Esophagus muscularis mucosa (tissue), 4 donors: ENCODE measurements around the gene NUP210L. TPM values are rescaled to one million over a fixed set of nuclear protein-coding genes. Genes with fewer than 3 reads are reported as not detected.
A peak's percentile ranks its signal among the peaks of the same experiment; 100 is the strongest.

ENCODE experiments used
- DNase-seq: peaks from one replicate; pipeline ENCODE4 v3.0.0-alpha.2; 2017; ENCODE audit errors: extremely low spot score
- H3K27ac ChIP-seq, 4 donors: fragments of 200-600 bp; sonication (generic); replicated peaks in 1 of 4; 1 replicate in 3 of 4; 2 replicates in 1 of 4; pipeline ENCODE4 v1.5.1; 2016 to 2019; ENCODE audit warnings: mild to moderate bottlenecking in 1 of 4
- H3K27me3 ChIP-seq, 4 donors: fragments of 200-600 bp; sonication (generic); one replicate each; pipeline versions ENCODE4 v1.5.1 to v1.6.0; 2016 to 2019
- H3K36me3 ChIP-seq, 4 donors: fragments of 200-600 bp; sonication (generic); one replicate each; pipeline ENCODE4 v1.5.1; 2016 to 2019
- H3K4me1 ChIP-seq, 4 donors: fragments of 200-600 bp; sonication (generic); one replicate each; pipeline ENCODE4 v1.5.1; 2016 to 2019
- H3K4me3 ChIP-seq, 4 donors: fragments of 200-600 bp; sonication (generic); 1 replicate in 2 of 4; 2 replicates in 2 of 4; pipeline ENCODE4 v1.5.1; 2016 to 2019; ENCODE audit warnings: mild to moderate bottlenecking in 4 of 4, moderate library complexity in 1 of 4
- H3K9me3 ChIP-seq, 4 donors: fragments of 200-600 bp; sonication (generic); 1 replicate in 3 of 4; 2 replicates in 1 of 4; pipeline ENCODE4 v1.5.1; 2016 to 2019
- EP300 ChIP-seq: sonication (generic); formaldehyde crosslinking; IDR thresholded peaks from one replicate; pipeline ENCODE4 v1.6.1; 2017; ENCODE audit warnings: antibody characterized with exemption
- POLR2A ChIP-seq: fragments of 450-650 bp; IDR thresholded peaks from one replicate; pipeline ENCODE4 v1.6.1; 2017; ENCODE audit warnings: antibody characterized with exemption, moderate library complexity, mild to moderate bottlenecking, low read depth
- POLR2AphosphoS5 ChIP-seq, 2 donors: sonication (generic); formaldehyde crosslinking; IDR thresholded peaks; one replicate each; pipeline ENCODE4 v1.6.1; 2017; ENCODE audit warnings: antibody characterized with exemption in 2 of 2
- WGBS: methylation state at CpG from one replicate; pipeline ENCODE4 v1.1.5; 2018; 5-methylcytosine and 5-hydroxymethylcytosine counted together
- intact Hi-C: fragments of 100-400 bp; cut with DNase I; formaldehyde crosslinking; loops from one replicate; pipeline ENCODE4 v1.15.1; 2023
- total RNA-seq, 4 donors: library from RNA; depleted of rRNA; stranded (reverse); fragments of >200 nt; gene quantifications; one replicate each; pipeline versions ENCODE4 v1.1.0 to v1.2.1, GENCODE V29; 2016
- TF ChIP-seq, protein P1 (sequence below), 3 experiments: fragments of 200-600 bp in 2 of 3; fragments of 450-650 bp in 1 of 3; sonication (generic) in 2 of 3; IDR thresholded peaks; one replicate each; pipeline ENCODE4 v1.5.1; 2017 to 2019; ENCODE audit warnings: antibody characterized with exemption in 3 of 3, mild to moderate bottlenecking in 2 of 3, moderate library complexity in 1 of 3

Gene NUP210L
- total RNA-seq, 4 donors from 2014 or later, result not detected

GRCh38 chr1:153958111-153958960 lies 196.5 kb downstream of the NUP210L start, which contains the start of gene CRTC2:
CRTC2 (minus strand) TSS chr1:153958612; CDS start chr1:153958497, 115 bp downstream.
- under 1% methylated on average over 49 of the region's 75 CpGs for WGBS
- peaks cover 56 to 84% (median 71%) of the 10 kb centered on the region in 4 donors for H3K4me1 ChIP-seq
- intact Hi-C loops, result no loop called here

GRCh38 chr1:153957744-153958110 lies 197.1 kb downstream of the NUP210L start:
- Histone ChIP-seq H3K9me3 (no peaks in the 10 kb centered on the region), H3K27me3 (no peaks in the 10 kb centered on the region), H3K27ac (peak overlapping the region; percentile 91 to 96 (median 95)), H3K36me3 (peaks cover 9 to 43% (median 41%) of the 10 kb centered on the region in 4 donors), H3K4me3 (peak overlapping the region; percentile 80 to 95 (median 91)), H3K4me1 (peaks cover 54 to 84% (median 70%) of the 10 kb centered on the region in 4 donors)
- no peak for DNase-seq
- intact Hi-C loops, result no loop called here
- TF ChIP-seq POLR2AphosphoS5 (IDR thresholded peaks at IDR 0.05), result no peak
- TF ChIP-seq POLR2A, result no peak
- TF ChIP-seq, protein P1, sequence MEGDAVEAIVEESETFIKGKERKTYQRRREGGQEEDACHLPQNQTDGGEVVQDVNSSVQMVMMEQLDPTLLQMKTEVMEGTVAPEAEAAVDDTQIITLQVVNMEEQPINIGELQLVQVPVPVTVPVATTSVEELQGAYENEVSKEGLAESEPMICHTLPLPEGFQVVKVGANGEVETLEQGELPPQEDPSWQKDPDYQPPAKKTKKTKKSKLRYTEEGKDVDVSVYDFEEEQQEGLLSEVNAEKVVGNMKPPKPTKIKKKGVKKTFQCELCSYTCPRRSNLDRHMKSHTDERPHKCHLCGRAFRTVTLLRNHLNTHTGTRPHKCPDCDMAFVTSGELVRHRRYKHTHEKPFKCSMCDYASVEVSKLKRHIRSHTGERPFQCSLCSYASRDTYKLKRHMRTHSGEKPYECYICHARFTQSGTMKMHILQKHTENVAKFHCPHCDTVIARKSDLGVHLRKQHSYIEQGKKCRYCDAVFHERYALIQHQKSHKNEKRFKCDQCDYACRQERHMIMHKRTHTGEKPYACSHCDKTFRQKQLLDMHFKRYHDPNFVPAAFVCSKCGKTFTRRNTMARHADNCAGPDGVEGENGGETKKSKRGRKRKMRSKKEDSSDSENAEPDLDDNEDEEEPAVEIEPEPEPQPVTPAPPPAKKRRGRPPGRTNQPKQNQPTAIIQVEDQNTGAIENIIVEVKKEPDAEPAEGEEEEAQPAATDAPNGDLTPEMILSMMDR (IDR thresholded peaks at IDR 0.05), result no peak
- TF ChIP-seq EP300, result no peak
- under 1% methylated on average over 13 of the region's 13 CpGs for WGBS

More at GRCh38 chr1:153958111-153958960, 196.5 kb downstream of the NUP210L start, which contains the start of gene CRTC2:
- TF ChIP-seq POLR2AphosphoS5 (IDR thresholded peaks at IDR 0.05) (peak; percentile 89 to 92), EP300 (no peak), POLR2A (peak; percentile 53)
- TF ChIP-seq, protein P1 (IDR thresholded peaks at IDR 0.05), result no peak
- Histone ChIP-seq H3K36me3 (peaks cover 5 to 37% (median 35%) of the 10 kb centered on the region in 4 donors), H3K27ac (peak within 1 kb of the TSS; percentile 91 to 96 (median 95)), H3K9me3 (no peaks in the 10 kb centered on the region), H3K4me3 (peak within 1 kb of the TSS; percentile 80 to 95 (median 91)), H3K27me3 (no peaks in the 10 kb centered on the region)
- peak; percentile 100 for DNase-seq

DNA sequence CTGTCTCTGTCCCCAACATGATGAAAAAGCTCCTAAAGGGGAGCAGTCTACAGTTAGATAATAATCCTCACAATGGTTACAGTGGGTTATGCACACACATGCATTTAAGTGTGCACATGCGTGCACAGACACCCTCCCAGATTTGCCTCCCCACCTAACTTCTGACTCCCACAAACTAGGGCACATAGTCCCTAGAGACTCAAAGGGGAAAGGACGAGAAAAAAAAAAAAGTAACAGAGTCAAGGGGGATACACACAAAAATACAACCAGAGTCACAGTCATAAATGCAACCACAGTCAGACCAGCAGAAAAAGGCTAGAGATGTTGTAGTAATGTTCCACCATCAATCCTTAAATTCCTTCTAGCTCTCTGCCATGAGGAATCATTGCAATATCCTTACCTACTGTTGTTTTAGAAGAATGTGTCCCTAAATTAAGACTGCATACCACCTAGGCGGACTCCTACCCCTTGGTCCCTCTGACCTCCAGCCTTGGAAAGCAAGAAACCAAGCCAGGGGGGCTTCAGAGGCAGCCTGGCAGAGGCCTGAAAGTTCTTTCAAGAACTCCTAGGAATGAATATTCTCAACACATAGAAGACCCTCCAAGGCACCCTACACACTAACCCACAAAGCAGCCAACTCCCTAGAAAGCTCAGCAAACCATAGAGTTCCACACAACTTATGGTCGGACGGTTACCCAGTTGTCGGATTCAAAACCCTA lies 197.7 kb downstream of the NUP210L start:
- H3K4me3 ChIP-seq, result peak overlapping the region; percentile 80 to 95 (median 91)
- intact Hi-C loops, result no loop called here
- no peaks in the 10 kb centered on the region for H3K27me3 ChIP-seq
- peaks cover 49 to 78% (median 65%) of the 10 kb centered on the region in 4 donors for H3K4me1 ChIP-seq
- 27% methylated on average over 6 of the region's 6 CpGs for WGBS
- peaks cover 15 to 49% (median 46%) of the 10 kb centered on the region in 4 donors for H3K36me3 ChIP-seq
- no peaks in the 10 kb centered on the region for H3K9me3 ChIP-seq
- no peak for DNase-seq
- peak overlapping the region; percentile 91 to 96 (median 95) for H3K27ac ChIP-seq
- TF ChIP-seq POLR2AphosphoS5 (IDR thresholded peaks at IDR 0.05) (no peak), POLR2A (no peak), EP300 (no peak)

DNA sequence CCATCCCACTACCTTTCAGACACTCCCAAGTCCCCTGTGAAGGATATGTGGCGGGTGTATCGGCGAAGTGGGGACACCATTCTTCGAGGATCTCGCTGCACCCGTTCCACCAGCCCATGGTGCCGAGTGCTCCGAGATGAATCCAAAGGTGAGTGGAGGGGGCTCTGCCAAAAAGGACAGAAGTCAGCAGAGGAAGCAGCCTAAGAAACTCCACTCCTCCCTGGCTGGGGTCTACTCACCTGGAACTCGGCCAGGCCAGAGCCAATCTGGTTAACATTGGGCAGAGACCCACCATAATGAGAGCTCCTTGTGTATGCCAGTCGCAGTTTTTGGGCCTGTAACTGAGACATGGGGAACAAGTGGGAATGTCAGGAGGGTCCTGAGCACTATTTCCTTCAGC lies 200.0 kb downstream of the NUP210L start:
- intact Hi-C loops, result no loop called here
- WGBS, result 93% methylated on average over 10 of the region's 10 CpGs
- no peak for DNase-seq
- H3K4me3 ChIP-seq, result no peak overlapping the region
- H3K36me3 ChIP-seq, result peaks cover 38 to 56% (median 54%) of the 10 kb centered on the region in 4 donors
- no peak overlapping the region for H3K27ac ChIP-seq
- no peak for TF ChIP-seq POLR2AphosphoS5 (IDR thresholded peaks at IDR 0.05)
- TF ChIP-seq, protein P1 (IDR thresholded peaks at IDR 0.05), result no peak
- no peak for TF ChIP-seq EP300
- TF ChIP-seq POLR2A, result no peak
- no peaks in the 10 kb centered on the region for H3K27me3 ChIP-seq
- no peaks in the 10 kb centered on the region for H3K9me3 ChIP-seq
- H3K4me1 ChIP-seq, result peaks cover 33 to 59% (median 51%) of the 10 kb centered on the region in 4 donors
